HepG2 (cell line): ENCODE measurements around the gene HOXC12. TPM values are rescaled to one million over a fixed set of nuclear protein-coding genes. Genes with fewer than 3 reads are reported as not detected.
A peak's percentile ranks its signal among the peaks of the same experiment; 100 is the strongest.

Experiments
- ATAC-seq: fragments of 200-7000 bp; cut with Tn5 transposase; 3 replicates; pipeline ENCODE4 v1.9.1; 2020; ENCODE audit warnings: mild to moderate bottlenecking, moderate library complexity
- BruUV-seq: library from RNA; stranded (reverse); fragments of 400-500 nt; replicated peaks from 2 replicates; lab custom pipeline; 2021; lab: Mats Ljungman, UMichigan
- CTCF ChIA-PET: fragments of 300-600 bp; formaldehyde crosslinking; extraction: SDS; loops from one replicate; lab custom pipeline; 2021; ENCODE audit warnings: low total read pairs, inconsistent platforms, low intra/inter-chr PET ratio; lab: Yijun Ruan, JAX
- POLR2A ChIA-PET: fragments of 350-600 bp; sonication (Branson Sonifier 250); formaldehyde crosslinking; loops from one replicate; lab custom pipeline; 2020; ENCODE audit warnings: antibody characterized with exemption, inconsistent platforms; lab: Yijun Ruan, JAX
- DNase-seq: peaks from one replicate; pipeline ENCODE4 v3.0.0-alpha.2; 2015; ENCODE audit warnings: low spot score
- FAIRE-seq: peaks from 3 replicates; lab custom pipeline; 2011; peaks lifted over from hg19 to GRCh38; lab: Jason Lieb, UNC
- H2AFZ ChIP-seq: one replicate; pipeline ENCODE4 v1.6.1; 2011; ENCODE audit warnings: low read length, inconsistent platforms
- H3K27ac ChIP-seq: fragments of 300-600 bp; 3 replicates; pipeline ENCODE4 v1.8.0; 2011; ENCODE audit warnings: mixed run types, mild to moderate bottlenecking, mixed read lengths, low read length, inconsistent platforms; ENCODE audit not compliant: insufficient read depth; ENCODE audit errors: extremely low read length
- H3K27me3 ChIP-seq, 2 experiments: fragments of 200-600 bp in 1 of 2; 2 replicates in 1 of 2; 3 replicates in 1 of 2; pipeline versions ENCODE4 v1.6.0 to v1.8.0; 2011; ENCODE audit warnings: low read length in 2 of 2, mild to moderate bottlenecking in 2 of 2, moderate library complexity in 2 of 2, inconsistent platforms in 1 of 2; ENCODE audit not compliant: insufficient read depth in 2 of 2, control insufficient read depth in 1 of 2
- H3K36me3 ChIP-seq, 2 experiments: fragments of 200-600 bp in 1 of 2; replicated peaks in 1 of 2; 2 replicates in 1 of 2; 3 replicates in 1 of 2; pipeline versions ENCODE4 v1.5.1 to v1.8.0; 2011; ENCODE audit warnings: low read length in 2 of 2, inconsistent platforms in 1 of 2; ENCODE audit not compliant: insufficient read depth in 2 of 2, control insufficient read depth in 1 of 2
- H3K4me1 ChIP-seq: 2 replicates; pipeline ENCODE4 v1.5.1; 2012; ENCODE audit warnings: low read length, inconsistent platforms; ENCODE audit not compliant: insufficient read depth
- H3K4me2 ChIP-seq: 2 replicates; pipeline ENCODE4 v1.6.0; 2011; ENCODE audit warnings: low read depth, low read length, inconsistent platforms
- H3K4me3 ChIP-seq, 3 experiments: fragments of 200-600 bp in 1 of 3; sonication (generic), shearing (Covaris generic) in 1 of 3; replicated peaks in 1 of 3; 2 replicates each; pipeline ENCODE4 v1.5.1; 2011 to 2016; ENCODE audit warnings: low read length in 3 of 3, inconsistent platforms in 2 of 3, low read depth in 2 of 3, mild to moderate bottlenecking in 2 of 3, control low read depth in 1 of 3, mixed read lengths in 1 of 3; ENCODE audit not compliant: insufficient read depth in 1 of 3
- H3K79me2 ChIP-seq: one replicate; pipeline ENCODE4 v1.6.1; 2011; ENCODE audit warnings: low read length, inconsistent platforms; ENCODE audit not compliant: insufficient read depth
- H3K9ac ChIP-seq: 2 replicates; pipeline ENCODE4 v1.6.0; 2011; ENCODE audit warnings: mild to moderate bottlenecking, low read depth, low read length, inconsistent platforms; ENCODE audit not compliant: insufficient read depth
- H3K9me3 ChIP-seq: 2 replicates; pipeline ENCODE4 v1.5.1; 2012; ENCODE audit warnings: mild to moderate bottlenecking, low read length
- H4K20me1 ChIP-seq: 2 replicates; pipeline ENCODE4 v1.6.0; 2011; ENCODE audit warnings: inconsistent platforms, mild to moderate bottlenecking, low read length, moderate library complexity; ENCODE audit not compliant: insufficient read depth
- GABPA ChIP-seq, 2 experiments: IDR thresholded peaks; 2 replicates each; pipeline ENCODE4 v1.6.1; 2011 to 2016; ENCODE audit warnings: low read depth in 2 of 2, low read length in 1 of 2, missing biosample characterization in 1 of 2, missing genetic modification characterization in 1 of 2
- MBNL3 ChIP-seq: fragments of 250-450 bp; sonication (Bioruptor Pico); conservative IDR thresholded peaks from 2 replicates; pipeline ENCODE4 v1.8.0; 2022; ENCODE audit warnings: mild to moderate bottlenecking, inconsistent platforms
- RAD21 ChIP-seq: fragments of 450-650 bp; formaldehyde crosslinking; IDR thresholded peaks from 2 replicates; pipeline ENCODE4 v1.5.0; 2020; ENCODE audit warnings: mild to moderate bottlenecking
- REPIN1 ChIP-seq: sonication (generic); formaldehyde crosslinking; IDR thresholded peaks from 2 replicates; pipeline ENCODE4 v1.8.0; 2022; ENCODE audit warnings: missing genetic modification reagents, low read depth, mild to moderate bottlenecking, borderline replicate concordance
- SAFB2 ChIP-seq: sonication (generic); formaldehyde crosslinking; IDR thresholded peaks from 2 replicates; pipeline ENCODE4 v1.5.1; 2020; ENCODE audit warnings: missing genetic modification reagents, low read depth, mild to moderate bottlenecking, borderline replicate concordance
- SMC3 ChIP-seq: IDR thresholded peaks from 2 replicates; pipeline ENCODE4 v1.6.1; 2011; ENCODE audit warnings: low read length, improper control_type of control experiment
- STAG1 ChIP-seq: sonication (generic); formaldehyde crosslinking; IDR thresholded peaks from 2 replicates; pipeline ENCODE4 v1.4.0; 2020; ENCODE audit warnings: missing genetic modification reagents
- ZFP62 ChIP-seq: sonication (generic); formaldehyde crosslinking; IDR thresholded peaks from 2 replicates; pipeline ENCODE4 v1.4.0; 2020; ENCODE audit warnings: missing genetic modification reagents
- WGBS: methylation state at CpG from one replicate; pipeline ENCODE4 v1.1.6; 2017; ENCODE audit warnings: low lambda C conversion rate; 5-methylcytosine and 5-hydroxymethylcytosine counted together
- in situ Hi-C: cut with HindIII; loops from 2 replicates; pipeline ENCODE4 v1.10.0; 2017; ENCODE audit warnings: low pct_unique_long_range_greater_than_20kb; ENCODE audit not compliant: extremely low pct_ligation_motif_present
- intact Hi-C: fragments of 100-400 bp; cut with micrococcal nuclease; formaldehyde crosslinking; loops from one replicate; pipeline ENCODE4 v1.10.0; 2022; ENCODE audit not compliant: unreplicated experiment
- polyA plus RNA-seq, 8 experiments: library from polyadenylated mRNA; depleted of rRNA in 3 of 8; stranded (reverse) in 7 of 8; unstranded in 1 of 8; fragments of >200 nt; fragmentation: Illumina TruSeq in 4 of 8; extraction: Trizol in 4 of 8; gene quantifications; 2 replicates each; pipeline versions ENCODE4 v1.2.1 to v1.2.3, GENCODE V29; 2011 to 2016; ENCODE audit warnings: low read depth in 4 of 8, missing spikeins in 1 of 8, mixed read lengths in 1 of 8; ENCODE audit not compliant: insufficient read depth in 1 of 8
- total RNA-seq, 5 experiments: library from RNA; depleted of rRNA; stranded (reverse); fragments of >200 nt; fragmentation: Illumina TruSeq; extraction: Trizol; gene quantifications; 2 replicates each; pipeline ENCODE4 v1.2.3, GENCODE V29; 2016; ENCODE audit warnings: low read depth in 1 of 5
- TF ChIP-seq, protein P1 (sequence below): sonication (generic); formaldehyde crosslinking; IDR thresholded peaks from 2 replicates; pipeline ENCODE4 v1.5.0; 2020; ENCODE audit warnings: mild to moderate bottlenecking, missing genetic modification reagents, moderate library complexity
- TF ChIP-seq, protein P2 (sequence below): sonication (generic); formaldehyde crosslinking; IDR thresholded peaks from 2 replicates; pipeline ENCODE4 v1.4.0; 2020; ENCODE audit warnings: missing genetic modification reagents, borderline replicate concordance
- TF ChIP-seq, protein P3 (sequence below), 2 experiments: sonication (generic) in 1 of 2; formaldehyde crosslinking in 1 of 2; IDR thresholded peaks; 2 replicates each; pipeline versions ENCODE4 v1.4.0 to v1.6.1; 2018 to 2020; ENCODE audit warnings: missing genetic modification reagents in 2 of 2, borderline replicate concordance in 1 of 2, low read depth in 1 of 2, mild to moderate bottlenecking in 1 of 2, missing biosample characterization in 1 of 2
- TF ChIP-seq, protein P4 (sequence below): sonication (generic); formaldehyde crosslinking; IDR thresholded peaks from 2 replicates; pipeline ENCODE4 v1.4.0; 2020; ENCODE audit warnings: mild to moderate bottlenecking, low read depth, missing genetic modification reagents

Gene HOXC12
- total and polyA plus RNA-seq, 2 of the 13 experiments (the other 11 are each of a cell fraction or from before 2014, with no cell fraction given) = not detected

DNA sequence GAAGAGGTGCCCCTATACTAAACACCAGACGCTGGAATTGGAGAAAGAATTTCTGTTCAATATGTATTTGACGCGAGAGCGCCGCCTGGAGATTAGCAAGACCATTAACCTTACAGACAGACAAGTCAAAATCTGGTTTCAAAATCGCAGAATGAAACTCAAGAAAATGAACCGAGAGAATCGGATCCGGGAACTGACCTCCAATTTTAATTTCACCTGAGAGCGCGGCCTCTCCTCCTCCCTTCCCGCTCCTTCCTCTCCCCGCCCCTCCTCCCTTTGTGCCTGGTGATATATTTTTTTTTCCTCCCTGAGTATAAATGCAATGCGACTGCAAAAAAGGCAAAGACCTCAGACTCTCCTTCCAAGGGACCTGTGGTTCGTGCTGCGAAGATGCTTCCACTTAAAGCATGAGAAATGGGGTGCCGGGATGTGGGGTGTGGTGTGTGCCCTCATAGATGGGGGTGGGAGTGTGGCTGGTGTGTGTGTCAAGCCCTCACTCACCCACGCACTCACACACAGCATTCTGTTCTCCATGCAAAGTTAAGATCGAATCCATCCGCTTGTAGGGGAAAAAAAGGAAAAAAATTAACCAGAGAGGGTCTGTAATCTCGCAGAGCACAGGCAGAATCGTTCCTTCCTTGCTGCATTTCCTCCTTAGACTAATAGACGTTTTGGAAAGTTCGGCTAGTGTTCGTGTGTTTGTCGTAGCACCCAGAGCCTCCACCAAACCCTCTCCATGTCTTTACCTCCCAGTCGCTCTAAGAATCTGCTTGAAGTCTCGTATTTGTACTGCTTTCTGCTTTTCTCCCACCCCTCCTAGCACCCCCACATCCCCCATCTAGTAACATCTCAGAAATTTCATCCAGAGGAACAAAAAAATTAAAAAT lies 34.8 kb downstream of the HOXC12 start:
- Histone ChIP-seq H3K4me1 (peaks cover 45% of the 10 kb centered on the region), H3K9me3 (no peaks in the 10 kb centered on the region), H2AFZ (peak overlapping the region; percentile 31), H3K4me2 (peak overlapping the region; percentile 68), H3K27me3 (peaks cover 10 to 39% of the 10 kb centered on the region in 2 experiments), H3K9ac (0 out of 2 replicates have a peak overlapping the region, but pooled peaks have one; percentile 21), H3K79me2 (no peaks in the 10 kb centered on the region), H3K27ac (peak overlapping the region; percentile 61), H4K20me1 (no peaks in the 10 kb centered on the region), H3K4me3 (peak overlapping the region in 2 of 3 experiments; percentile 51; a peak in 5 of 6 replicates), H3K36me3 (no peaks in the 10 kb centered on the region)
- CTCF ChIA-PET = interaction anchor here (1.1 to 1.6 kb wide), 2 partner anchors 16 to 221 kb away, joined by 3 to 13 read pairs; no protein-coding TSS in a partner anchor
- in situ Hi-C loops = loop anchor here (10.0 kb wide), 1 partner anchor 385 kb away; no protein-coding TSS in a partner anchor
- WGBS = 18% methylated on average over 28 of the region's 28 CpGs
- intact Hi-C loops = loop anchor here (2.0 kb wide), 1 partner anchor 223 kb away; no protein-coding TSS in a partner anchor
- FAIRE-seq (peak; percentile 74), DNase-seq (peak; percentile 56), ATAC-seq (peak; percentile 47)
- POLR2A ChIA-PET = interaction anchor here (1.3 kb wide), 1 partner anchor 11 kb away, joined by 5 read pairs; no protein-coding TSS in a partner anchor
- BruUV-seq = no TSS peak
- TF ChIP-seq ZFP62 (no peak), RAD21 (CRISPR knock-in tag) (peak; percentile 24; the same call in 1 of the 2 replicates), STAG1 (CRISPR knock-in tag) (peak; percentile 68), REPIN1 (CRISPR knock-in tag) (no peak), SMC3 (peak; percentile 30; the same call in 1 of the 2 replicates), GABPA (IDR thresholded peaks at IDR 0.05; ENCODE audit: low read depth, low read length) (no peak), GABPA (CRISPR knock-in tag; IDR thresholded peaks at IDR 0.05; ENCODE audit: low read depth) (peak; percentile 71), MBNL3 (CRISPR knock-in tag) (no peak), SAFB2 (no peak)
- TF ChIP-seq, protein P1, sequence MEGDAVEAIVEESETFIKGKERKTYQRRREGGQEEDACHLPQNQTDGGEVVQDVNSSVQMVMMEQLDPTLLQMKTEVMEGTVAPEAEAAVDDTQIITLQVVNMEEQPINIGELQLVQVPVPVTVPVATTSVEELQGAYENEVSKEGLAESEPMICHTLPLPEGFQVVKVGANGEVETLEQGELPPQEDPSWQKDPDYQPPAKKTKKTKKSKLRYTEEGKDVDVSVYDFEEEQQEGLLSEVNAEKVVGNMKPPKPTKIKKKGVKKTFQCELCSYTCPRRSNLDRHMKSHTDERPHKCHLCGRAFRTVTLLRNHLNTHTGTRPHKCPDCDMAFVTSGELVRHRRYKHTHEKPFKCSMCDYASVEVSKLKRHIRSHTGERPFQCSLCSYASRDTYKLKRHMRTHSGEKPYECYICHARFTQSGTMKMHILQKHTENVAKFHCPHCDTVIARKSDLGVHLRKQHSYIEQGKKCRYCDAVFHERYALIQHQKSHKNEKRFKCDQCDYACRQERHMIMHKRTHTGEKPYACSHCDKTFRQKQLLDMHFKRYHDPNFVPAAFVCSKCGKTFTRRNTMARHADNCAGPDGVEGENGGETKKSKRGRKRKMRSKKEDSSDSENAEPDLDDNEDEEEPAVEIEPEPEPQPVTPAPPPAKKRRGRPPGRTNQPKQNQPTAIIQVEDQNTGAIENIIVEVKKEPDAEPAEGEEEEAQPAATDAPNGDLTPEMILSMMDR (CRISPR knock-in tag) = peak; percentile 64
- TF ChIP-seq, protein P2, sequence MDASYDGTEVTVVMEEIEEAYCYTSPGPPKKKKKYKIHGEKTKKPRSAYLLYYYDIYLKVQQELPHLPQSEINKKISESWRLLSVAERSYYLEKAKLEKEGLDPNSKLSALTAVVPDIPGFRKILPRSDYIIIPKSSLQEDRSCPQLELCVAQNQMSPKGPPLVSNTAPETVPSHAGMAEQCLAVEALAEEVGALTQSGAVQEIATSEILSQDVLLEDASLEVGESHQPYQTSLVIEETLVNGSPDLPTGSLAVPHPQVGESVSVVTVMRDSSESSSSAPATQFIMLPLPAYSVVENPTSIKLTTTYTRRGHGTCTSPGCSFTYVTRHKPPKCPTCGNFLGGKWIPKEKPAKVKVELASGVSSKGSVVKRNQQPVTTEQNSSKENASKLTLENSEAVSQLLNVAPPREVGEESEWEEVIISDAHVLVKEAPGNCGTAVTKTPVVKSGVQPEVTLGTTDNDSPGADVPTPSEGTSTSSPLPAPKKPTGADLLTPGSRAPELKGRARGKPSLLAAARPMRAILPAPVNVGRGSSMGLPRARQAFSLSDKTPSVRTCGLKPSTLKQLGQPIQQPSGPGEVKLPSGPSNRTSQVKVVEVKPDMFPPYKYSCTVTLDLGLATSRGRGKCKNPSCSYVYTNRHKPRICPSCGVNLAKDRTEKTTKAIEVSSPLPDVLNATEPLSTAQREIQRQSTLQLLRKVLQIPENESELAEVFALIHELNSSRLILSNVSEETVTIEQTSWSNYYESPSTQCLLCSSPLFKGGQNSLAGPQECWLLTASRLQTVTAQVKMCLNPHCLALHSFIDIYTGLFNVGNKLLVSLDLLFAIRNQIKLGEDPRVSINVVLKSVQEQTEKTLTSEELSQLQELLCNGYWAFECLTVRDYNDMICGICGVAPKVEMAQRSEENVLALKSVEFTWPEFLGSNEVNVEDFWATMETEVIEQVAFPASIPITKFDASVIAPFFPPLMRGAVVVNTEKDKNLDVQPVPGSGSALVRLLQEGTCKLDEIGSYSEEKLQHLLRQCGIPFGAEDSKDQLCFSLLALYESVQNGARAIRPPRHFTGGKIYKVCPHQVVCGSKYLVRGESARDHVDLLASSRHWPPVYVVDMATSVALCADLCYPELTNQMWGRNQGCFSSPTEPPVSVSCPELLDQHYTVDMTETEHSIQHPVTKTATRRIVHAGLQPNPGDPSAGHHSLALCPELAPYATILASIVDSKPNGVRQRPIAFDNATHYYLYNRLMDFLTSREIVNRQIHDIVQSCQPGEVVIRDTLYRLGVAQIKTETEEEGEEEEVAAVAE = no peak
- TF ChIP-seq, protein P3, sequence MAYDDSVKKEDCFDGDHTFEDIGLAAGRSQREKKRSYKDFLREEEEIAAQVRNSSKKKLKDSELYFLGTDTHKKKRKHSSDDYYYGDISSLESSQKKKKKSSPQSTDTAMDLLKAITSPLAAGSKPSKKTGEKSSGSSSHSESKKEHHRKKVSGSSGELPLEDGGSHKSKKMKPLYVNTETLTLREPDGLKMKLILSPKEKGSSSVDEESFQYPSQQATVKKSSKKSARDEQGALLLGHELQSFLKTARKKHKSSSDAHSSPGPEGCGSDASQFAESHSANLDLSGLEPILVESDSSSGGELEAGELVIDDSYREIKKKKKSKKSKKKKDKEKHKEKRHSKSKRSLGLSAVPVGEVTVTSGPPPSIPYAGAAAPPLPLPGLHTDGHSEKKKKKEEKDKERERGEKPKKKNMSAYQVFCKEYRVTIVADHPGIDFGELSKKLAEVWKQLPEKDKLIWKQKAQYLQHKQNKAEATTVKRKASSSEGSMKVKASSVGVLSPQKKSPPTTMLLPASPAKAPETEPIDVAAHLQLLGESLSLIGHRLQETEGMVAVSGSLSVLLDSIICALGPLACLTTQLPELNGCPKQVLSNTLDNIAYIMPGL (CRISPR knock-in tag; IDR thresholded peaks at IDR 0.05; ENCODE audit: borderline replicate concordance in 1 of 2, low read depth in 1 of 2) = 0 out of 4 replicates have a peak, but pooled peaks of 1 of the 2 experiments have one; percentile 24
- TF ChIP-seq, protein P4, sequence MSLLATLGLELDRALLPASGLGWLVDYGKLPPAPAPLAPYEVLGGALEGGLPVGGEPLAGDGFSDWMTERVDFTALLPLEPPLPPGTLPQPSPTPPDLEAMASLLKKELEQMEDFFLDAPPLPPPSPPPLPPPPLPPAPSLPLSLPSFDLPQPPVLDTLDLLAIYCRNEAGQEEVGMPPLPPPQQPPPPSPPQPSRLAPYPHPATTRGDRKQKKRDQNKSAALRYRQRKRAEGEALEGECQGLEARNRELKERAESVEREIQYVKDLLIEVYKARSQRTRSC (CRISPR knock-in tag) = no peak
